CD4-positive, alpha-beta T cell treated with Interleukin-21 for 1 hour (primary cell): ENCODE data around the gene CARNS1.
A peak's percentile ranks its signal among the peaks of the same experiment; 100 is the strongest.
"Not testable (repeated sequence)": the region's sequence is repeated elsewhere in the genome, so short reads cannot be mapped to it uniquely, and the experiment has no call there.

ENCODE experiments used
- DNase-seq: peaks from one replicate; pipeline ENCODE4 v3.0.0-alpha.2; 2020

The CARNS1 gene

GRCh38 chr11:67410984-67411784, 4.3 kb upstream of the CARNS1 start:
- DNase-seq: no peak

GRCh38 chr11:67411785-67412152, 3.7 kb upstream of the CARNS1 start:
- no peak for DNase-seq

GRCh38 chr11:67412495-67413179, 2.8 kb upstream of the CARNS1 start:
- DNase-seq: no peak

- DNase-seq: no peak
Observed at GRCh38 chr11:67413266-67413849, 2.1 kb upstream of the CARNS1 start.

- DNase-seq: peak; percentile 89
Observed at GRCh38 chr11:67416416-67417335, 1.2 kb downstream of the CARNS1 start.

- DNase-seq: no peak
Observed at GRCh38 chr11:67417425-67417824, 1.9 kb downstream of the CARNS1 start.

GRCh38 chr11:67418476-67419281, 3.2 kb downstream of the CARNS1 start:
- no peak for DNase-seq

- no peak for DNase-seq
Observed at GRCh38 chr11:67419325-67420049, 4.0 kb downstream of the CARNS1 start.

GRCh38 chr11:67420147-67420645, 4.7 kb downstream of the CARNS1 start:
- no peak for DNase-seq

- DNase-seq: peak; percentile 98
Observed at GRCh38 chr11:67420646-67421429, 5.4 kb downstream of the CARNS1 start.

GRCh38 chr11:67421430-67422031, 6.1 kb downstream of the CARNS1 start:
- DNase-seq: no peak

- no peak for DNase-seq
Observed at GRCh38 chr11:67422891-67423290, 7.4 kb downstream of the CARNS1 start.

GRCh38 chr11:67423466-67423865, 8.0 kb downstream of the CARNS1 start:
- DNase-seq: no peak

- no peak for DNase-seq
Observed at GRCh38 chr11:67423891-67424613, 8.6 kb downstream of the CARNS1 start.

GRCh38 chr11:67427364-67427859, 11.9 kb downstream of the CARNS1 start:
- DNase-seq: not testable (repeated sequence)

GRCh38 chr11:67428052-67429001, 12.8 kb downstream of the CARNS1 start, which contains the start of gene RPS6KB2:
TSS of gene RPS6KB2 (plus strand) at chr11:67428494. CDS start at chr11:67428546, 52 bp downstream.
- DNase-seq: peak; percentile 98

GRCh38 chr11:67429038-67429668, 13.7 kb downstream of the CARNS1 start:
- DNase-seq: no peak
